ENCODE measurements around the gene NMNAT3. TPM values are rescaled to one million over a fixed set of nuclear protein-coding genes. Genes with fewer than 3 reads are reported as not detected.

NMNAT3 gene
- total RNA-seq, 1 donor = 28.8 TPM

- DNase-seq (ENCODE audit: low read depth in 2 of 3, low spot score in 2 of 3) = no peak
Measured at GRCh38 chr3:139524841-139525636, 152.7 kb downstream of the NMNAT3 start.

- no peak for DNase-seq (ENCODE audit: low read depth in 2 of 3, low spot score in 2 of 3)
Measured at GRCh38 chr3:139523718-139524117, 154.1 kb downstream of the NMNAT3 start.

GRCh38 chr3:139523166-139523565, 154.6 kb downstream of the NMNAT3 start:
- DNase-seq (ENCODE audit: low read depth in 2 of 3, low spot score in 2 of 3) = no peak

GRCh38 chr3:139522421-139522820, 155.4 kb downstream of the NMNAT3 start:
- no peak for DNase-seq (ENCODE audit: low read depth in 2 of 3, low spot score in 2 of 3)

- DNase-seq (ENCODE audit: low read depth in 2 of 3, low spot score in 2 of 3) = no peak
Measured at GRCh38 chr3:139521816-139522215, 156.0 kb downstream of the NMNAT3 start.

- no peak for DNase-seq (ENCODE audit: low read depth in 2 of 3, low spot score in 2 of 3)
Measured at GRCh38 chr3:139521144-139521543, 156.6 kb downstream of the NMNAT3 start.

- DNase-seq (ENCODE audit: low read depth in 2 of 3, low spot score in 2 of 3) = no peak
Measured at GRCh38 chr3:139519998-139520737, 157.6 kb downstream of the NMNAT3 start.

GRCh38 chr3:139518926-139519842, 158.6 kb downstream of the NMNAT3 start:
- DNase-seq (ENCODE audit: low read depth in 2 of 3, low spot score in 2 of 3) = no peak

GRCh38 chr3:139518306-139518705, 159.5 kb downstream of the NMNAT3 start:
- DNase-seq (ENCODE audit: low read depth in 2 of 3, low spot score in 2 of 3) = no peak

GRCh38 chr3:139517321-139518065, 160.3 kb downstream of the NMNAT3 start:
- DNase-seq (ENCODE audit: low read depth in 2 of 3, low spot score in 2 of 3) = no peak

- DNase-seq (ENCODE audit: low read depth in 2 of 3, low spot score in 2 of 3) = no peak
Measured at GRCh38 chr3:139514741-139515140, 163.0 kb downstream of the NMNAT3 start.

Small RNAs within 50 kb of the gene (small RNA-seq; reads per million reads assigned to genes)
- gene RN7SL724P = not detected

Other genes starting within 250 kb of the NMNAT3 start
- gene RBP2, start 201.5 kb downstream of the NMNAT3 start, total RNA-seq = not detected
- not detected for gene RBP1, start 138.2 kb downstream of the NMNAT3 start, total RNA-seq